CD4-positive, alpha-beta T cell treated with Interleukin-17A for 4 hours (primary cell): Measurements from ENCODE around the gene POLR1G.

Experiments used
- DNase-seq: peaks from one replicate; pipeline ENCODE4 v3.0.0-alpha.2; 2020; ENCODE audit warnings: mixed read lengths

The POLR1G gene

DNA sequence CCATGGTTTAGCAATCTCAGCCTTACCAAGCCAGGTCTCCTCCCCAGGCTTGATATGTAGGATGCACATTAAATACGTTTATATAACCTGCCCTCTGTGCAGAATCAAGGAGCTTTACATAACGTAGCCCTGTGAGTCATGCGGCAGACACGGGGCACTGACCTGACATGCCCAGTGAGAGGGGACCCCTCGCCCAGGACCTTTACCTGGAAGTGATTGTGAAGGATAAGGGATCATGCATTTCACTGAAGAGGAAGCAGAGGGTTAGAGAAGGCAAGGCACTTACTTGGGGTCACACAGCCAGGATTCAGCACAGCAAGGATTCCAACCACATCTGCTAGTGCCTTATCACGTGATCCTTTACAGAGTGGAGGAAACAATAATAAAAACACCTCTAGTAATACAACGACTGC lies 42.4 kb downstream of the POLR1G start:
- no peak for DNase-seq

DNA sequence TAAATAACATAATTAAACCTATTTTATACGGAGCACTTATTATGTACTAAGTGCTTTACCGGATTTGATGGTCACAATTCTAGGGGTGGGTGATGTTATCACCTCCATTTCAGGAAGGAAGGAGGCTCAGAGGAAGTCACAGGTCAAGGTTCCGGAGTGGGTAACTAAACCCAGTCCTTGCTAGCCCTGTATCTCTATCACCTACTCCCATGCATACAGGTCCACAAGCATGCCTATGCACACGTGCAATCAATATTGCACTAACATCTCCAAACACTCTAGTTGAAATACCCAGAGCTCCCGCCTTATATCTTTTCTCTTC lies 43.5 kb downstream of the POLR1G start:
- peak; percentile 27 for DNase-seq

DNA sequence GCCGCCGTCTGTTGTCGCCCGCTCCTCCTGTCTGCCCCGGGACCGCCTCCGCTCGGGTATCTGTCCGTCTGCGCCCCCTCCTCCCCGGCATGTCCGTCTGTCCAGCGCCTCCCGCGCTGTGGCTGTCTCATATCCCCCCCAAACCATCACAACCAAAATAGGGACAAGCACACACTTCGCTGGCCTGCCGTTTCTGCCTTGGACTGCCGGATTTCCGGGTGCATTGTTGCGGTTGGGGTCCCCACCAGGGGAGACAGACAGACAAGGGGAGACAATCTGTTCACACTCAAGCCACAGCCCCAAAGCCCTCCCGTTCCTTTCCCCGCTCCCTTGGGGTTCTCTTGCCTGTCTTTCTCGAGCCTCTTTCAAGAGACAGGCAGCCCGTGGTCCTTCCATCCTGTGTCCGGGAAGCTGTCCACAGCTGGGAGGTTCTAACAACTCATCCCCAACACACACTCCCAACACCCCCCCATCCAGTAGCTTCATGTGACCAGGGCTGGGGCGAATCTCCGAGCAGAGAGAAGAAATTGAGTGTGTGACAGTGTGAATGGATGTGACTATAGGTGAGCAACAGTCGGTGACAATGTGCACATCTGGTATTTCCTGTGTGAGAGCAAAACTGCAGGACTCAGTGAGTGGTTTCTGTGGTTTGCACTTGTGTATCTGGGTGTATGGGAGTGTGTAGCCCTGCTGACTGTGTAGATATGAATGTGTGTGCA lies 44.8 kb downstream of the POLR1G start:
- DNase-seq: peak; percentile 49

DNA sequence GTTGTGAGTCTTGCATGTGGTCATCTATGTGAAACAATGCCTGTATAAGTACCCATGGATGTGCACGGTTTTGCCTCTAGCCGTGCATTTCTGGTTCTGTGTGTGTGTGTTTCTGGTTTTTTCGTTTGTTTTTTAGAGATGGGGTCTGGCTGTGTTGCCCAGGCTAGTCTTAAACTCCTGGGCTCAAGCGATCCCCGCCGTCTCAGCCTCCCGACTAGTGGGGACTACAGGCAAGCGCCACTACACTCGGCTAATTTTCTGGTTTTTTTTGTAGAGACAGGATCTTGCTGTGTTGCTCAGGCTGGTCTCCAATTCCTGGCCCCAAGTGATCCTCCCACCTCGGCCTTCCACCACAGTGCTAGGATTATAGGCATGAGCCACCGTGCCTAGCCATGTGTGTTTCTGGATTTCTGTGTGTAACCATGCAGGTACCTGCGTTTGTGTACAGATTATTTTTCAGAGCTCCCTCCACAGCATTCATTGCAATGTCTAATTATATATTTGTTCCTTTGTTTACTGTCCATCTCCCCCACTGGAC lies 45.5 kb downstream of the POLR1G start:
- DNase-seq: no peak

DNA sequence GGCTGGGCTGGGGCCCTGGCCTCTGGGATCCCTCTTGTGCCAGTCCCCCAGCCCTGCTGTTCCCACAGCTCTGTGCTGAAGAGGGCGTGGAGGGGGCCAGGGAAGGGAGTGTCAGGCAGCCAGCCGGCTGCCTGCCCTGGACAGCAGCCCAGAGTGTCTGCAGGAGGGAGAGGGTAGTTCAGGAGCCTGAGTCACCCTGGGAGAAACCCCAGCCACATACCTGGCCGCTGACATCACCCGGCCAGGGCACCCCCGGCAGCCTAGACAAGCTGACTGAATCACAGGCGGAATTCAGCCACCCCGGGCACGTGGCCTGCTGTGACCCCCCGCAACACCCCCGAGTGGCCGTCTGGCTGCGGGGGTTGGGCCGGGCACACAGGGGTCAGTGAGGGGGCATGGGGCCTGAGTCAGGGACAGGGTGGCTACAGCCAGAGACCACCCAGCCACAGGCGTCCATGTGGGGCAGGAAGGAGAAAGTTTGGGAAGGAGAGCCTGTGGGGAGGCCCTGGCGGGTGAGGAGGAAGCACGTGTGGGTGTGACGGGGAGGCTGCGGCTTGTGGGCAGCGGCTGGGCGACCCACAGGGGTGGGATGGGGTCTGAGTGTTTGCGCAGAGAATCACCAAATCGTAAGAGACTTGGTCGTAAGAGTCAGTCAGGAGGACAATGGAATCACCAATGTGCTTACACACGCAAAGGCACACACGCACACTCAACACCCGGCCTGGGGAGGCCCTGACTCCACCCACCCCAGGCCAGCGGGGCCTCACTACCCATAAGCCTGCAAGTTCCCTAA lies 49.5 kb downstream of the POLR1G start:
- peak; percentile 66 for DNase-seq

DNA sequence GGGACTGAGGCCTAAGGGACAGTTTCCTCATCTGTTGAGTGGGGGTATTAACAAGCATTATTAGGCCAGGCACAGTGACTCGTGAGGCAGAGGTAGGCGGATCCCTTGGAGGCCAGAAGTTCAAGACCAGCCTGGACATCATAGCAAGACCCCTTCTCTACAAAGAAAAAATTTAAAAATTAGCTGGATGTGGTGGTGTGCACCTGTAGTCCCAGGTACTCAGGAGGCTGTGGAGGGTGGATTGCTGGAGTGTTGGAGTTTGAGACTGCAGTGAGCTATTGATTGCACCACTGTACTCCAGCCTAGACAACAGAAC lies 50.0 kb downstream of the POLR1G start:
- no peak for DNase-seq

DNA sequence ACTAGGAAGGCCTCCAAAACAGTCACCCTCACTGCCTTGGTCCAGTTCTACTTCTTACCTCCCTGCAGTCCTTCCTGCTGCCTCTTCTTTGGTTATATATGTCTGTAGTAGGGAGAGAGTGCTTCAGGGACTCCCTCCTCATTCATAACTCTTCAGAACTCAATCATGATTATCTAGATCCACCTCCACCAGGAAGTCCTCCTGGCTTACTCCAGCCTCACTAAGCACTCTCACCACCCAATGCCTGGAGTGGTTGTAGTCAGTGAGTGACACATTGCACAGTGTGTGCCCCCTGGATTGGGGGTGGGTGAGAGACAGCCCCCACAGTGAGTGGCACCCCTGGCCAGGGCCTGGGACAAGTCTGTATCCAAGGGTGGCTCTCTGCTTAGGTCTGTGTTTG lies 51.3 kb downstream of the POLR1G start:
- no peak for DNase-seq
